Raji (cell line): ENCODE results near the gene AHSP.

Source experiments
- POLR2A ChIP-seq: IDR thresholded peaks from 2 replicates; pipeline ENCODE4 v1.6.1; 2011; ENCODE audit warnings: low read depth, low read length, control low read depth; ENCODE audit not compliant: insufficient read depth

Gene AHSP

DNA sequence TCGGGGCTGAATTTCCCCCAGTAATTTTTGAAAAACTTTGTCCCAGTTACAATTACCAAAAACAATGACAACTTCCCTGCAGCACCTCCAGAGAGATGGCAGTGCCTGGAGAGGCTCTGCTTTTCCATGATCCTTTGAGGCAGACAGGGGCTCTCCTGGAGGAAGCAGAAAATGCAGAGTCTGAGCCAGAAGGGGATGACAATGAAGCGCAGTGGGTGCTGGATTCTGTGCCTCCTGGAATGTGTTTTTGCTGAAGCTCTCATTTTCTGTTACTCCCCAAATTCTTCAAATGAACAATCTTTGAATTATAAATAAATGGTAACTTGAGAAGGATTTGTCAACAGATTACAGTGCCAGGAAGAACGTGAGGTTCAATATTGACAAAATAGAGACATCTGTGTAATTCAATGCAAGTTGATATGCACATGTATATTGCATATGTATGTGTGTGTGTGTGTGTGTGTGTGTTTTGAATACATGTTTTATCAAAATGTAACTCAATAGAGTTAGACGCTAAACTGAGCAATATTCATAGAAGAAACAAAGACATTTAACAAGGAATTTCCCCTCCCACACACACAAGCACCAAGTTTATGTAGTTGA, 9.8 kb upstream of the AHSP start:
- TF ChIP-seq POLR2A = no peak

DNA sequence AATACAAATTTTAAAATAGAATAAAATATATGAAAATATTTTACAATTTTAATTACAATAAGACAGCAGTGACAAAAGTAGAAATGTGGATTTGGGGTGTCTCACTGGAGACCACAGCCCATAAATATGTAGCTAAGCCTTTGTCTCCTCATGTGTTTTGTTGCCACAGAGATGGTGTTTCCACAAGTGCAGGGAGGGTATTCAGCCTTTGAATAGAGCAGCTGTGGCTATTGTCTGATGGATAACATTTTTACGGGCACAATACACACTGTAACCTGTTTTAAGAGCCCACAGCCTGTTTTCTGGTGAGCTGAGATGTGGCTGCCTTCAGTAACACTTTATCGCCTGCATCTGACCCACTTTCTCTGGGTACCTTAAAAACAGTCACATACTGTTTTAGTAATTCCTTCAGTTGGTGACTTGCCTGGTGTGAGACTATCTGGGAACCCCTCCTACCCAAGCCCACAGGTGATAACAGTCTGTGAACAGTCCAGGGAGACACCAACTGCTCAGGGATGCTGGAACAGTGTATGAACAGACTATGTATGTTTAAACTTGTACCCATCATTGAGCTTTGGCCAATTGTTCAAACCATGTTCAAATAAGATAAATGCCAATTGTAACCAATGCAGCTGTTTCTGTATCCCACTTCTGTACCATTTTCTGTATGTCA, 7.8 kb upstream of the AHSP start:
- no peak for TF ChIP-seq POLR2A

GRCh38 chr16:31521368-31521767, 6.3 kb upstream of the AHSP start:
- TF ChIP-seq POLR2A = no peak

GRCh38 chr16:31522071-31522470, 5.6 kb upstream of the AHSP start:
- no peak for TF ChIP-seq POLR2A

- no peak for TF ChIP-seq POLR2A
These were observed 2.6 kb upstream of the AHSP start for GRCh38 chr16:31525113-31525512.

- no peak for TF ChIP-seq POLR2A
These were observed 915 bp downstream of the AHSP start for GRCh38 chr16:31528523-31529107.

DNA sequence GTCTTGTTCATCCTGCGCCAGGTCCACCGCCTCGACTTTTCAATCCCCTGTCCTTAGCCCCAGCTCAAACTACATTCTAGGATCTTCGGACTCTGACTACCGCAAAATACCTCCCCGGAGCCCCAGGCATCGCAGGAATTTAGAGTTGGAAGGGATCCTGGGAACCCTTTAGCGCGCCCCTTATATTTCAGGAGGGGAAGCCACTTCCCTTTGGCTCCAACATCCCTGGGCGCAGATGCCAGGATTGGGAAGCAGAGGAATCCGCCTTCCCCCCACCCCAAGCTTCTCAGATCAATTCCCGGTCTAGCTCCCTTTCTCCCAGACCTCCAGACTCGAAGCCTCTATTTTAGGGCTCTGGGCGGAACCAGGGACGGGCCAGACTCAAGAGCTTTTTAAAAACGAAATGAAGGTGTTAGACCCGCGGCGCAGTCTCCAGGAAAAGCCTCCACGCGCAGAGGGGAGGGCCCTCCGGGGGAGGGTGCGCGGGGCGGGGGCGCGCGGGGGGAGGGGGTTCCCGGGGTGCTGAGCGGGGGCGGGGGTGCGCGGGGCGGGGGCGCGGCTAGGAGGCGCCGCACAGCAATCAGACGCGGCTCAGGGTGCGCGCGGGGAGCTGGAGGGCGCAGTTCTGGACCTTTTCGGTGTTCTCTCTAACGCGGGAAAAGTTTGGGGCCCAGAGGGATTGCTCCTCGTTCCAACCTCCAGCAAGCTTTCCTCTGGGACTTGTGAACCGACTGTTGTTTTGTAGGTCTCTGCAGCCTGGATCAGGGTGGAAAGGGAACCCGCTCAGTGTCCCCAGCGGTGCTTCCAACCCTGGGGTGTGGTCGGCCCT, 1.6 kb downstream of the AHSP start:
- TF ChIP-seq POLR2A = no peak

GRCh38 chr16:31529937-31530312, 2.2 kb downstream of the AHSP start:
- no peak for TF ChIP-seq POLR2A

- TF ChIP-seq POLR2A = no peak
These were observed 2.7 kb downstream of the AHSP start for GRCh38 chr16:31530405-31530804.

GRCh38 chr16:31531096-31531495, 3.4 kb downstream of the AHSP start:
- no peak for TF ChIP-seq POLR2A

DNA sequence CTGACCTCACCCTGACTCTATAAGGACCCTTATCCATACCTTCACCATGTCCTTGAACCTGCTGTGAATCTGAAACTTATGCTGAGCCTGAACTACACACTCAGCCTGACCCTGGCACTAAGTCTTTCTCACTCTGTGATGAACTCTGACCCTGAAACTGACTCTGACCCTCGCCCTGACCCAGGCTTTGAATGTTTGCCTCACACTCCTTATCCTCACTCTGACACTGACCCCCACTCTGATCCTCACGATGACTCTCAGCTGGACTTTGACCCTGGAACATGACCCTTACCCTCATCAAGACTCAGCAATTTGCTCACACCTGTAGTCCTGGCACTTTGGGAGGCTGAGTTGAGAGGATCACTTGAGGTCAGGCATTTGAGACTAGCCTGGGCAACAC, 4.4 kb downstream of the AHSP start:
- TF ChIP-seq POLR2A = no peak

DNA sequence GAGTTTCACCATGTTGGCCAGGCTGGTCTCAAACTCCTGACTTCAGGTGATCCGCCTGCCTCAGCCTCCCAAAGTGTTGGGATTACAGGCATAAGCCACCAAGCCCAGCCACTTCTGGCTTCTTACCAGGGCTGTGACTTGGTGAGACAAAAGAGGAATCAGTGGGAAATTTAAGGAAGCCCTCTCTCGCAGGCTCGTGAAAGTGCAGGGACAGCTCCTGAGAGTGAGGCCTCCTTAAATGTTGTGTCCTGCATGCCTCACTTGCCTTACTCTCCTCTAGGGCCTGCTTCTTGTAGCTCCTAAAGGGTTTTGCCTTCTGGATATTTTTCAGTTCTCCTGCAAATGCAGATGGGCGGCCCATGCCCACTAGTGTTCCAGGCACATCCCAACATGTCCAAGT, 5.2 kb downstream of the AHSP start:
- TF ChIP-seq POLR2A = no peak

GRCh38 chr16:31535737-31536136, 8.0 kb downstream of the AHSP start:
- TF ChIP-seq POLR2A = no peak

DNA sequence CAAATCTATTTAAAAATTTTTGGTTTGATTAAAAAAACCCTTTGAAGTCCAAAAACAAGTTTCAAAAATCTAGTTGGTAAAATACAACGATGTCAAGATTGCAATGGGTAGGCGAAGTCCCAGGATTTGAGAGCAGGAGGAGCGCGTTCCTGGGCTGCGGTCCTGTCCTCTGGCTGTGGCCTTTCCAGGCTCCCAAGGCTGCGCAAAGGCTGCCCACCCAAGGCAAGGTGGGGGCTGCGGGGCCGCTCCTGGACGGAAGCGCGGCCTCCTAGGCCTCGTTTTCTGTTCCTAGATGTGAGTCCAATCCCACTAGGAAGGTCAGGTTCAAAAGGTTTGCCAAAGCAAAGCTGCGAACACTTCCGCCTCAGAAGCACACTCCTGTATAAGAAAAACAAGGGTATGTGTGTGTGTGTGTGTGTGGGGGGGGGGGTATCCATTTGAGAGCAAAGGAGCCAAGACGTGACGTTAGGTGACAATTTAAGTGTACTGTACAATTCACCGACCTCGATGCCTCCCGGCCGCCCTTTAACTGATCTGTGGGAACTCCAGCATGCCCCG, 9.2 kb downstream of the AHSP start:
- no peak for TF ChIP-seq POLR2A
